NB4 (cell line): ENCODE results near the gene GFER.

Experiments
- DNase-seq: peaks from one replicate; pipeline ENCODE4 v3.0.0; 2010; ENCODE audit warnings: low read depth
- H3K4me3 ChIP-seq: one replicate; pipeline ENCODE4 v1.5.1; 2011; ENCODE audit warnings: mild to moderate bottlenecking, low read depth, low read length, moderate library complexity
- MYC ChIP-seq: IDR thresholded peaks from 2 replicates; pipeline ENCODE4 v1.6.1; 2011; ENCODE audit warnings: low read depth, low read length
- POLR2A ChIP-seq: IDR thresholded peaks from 2 replicates; pipeline ENCODE4 v1.6.1; 2011; ENCODE audit warnings: mild to moderate bottlenecking; ENCODE audit not compliant: insufficient read length; ENCODE audit errors: extremely low read depth
- TF ChIP-seq, protein P1 (sequence below): IDR thresholded peaks from one replicate; pipeline ENCODE4 v1.5.1; 2012; ENCODE audit warnings: low read depth, low read length
- TF ChIP-seq, protein P2 (sequence below): IDR thresholded peaks from 2 replicates; pipeline ENCODE4 v1.6.1; 2011; ENCODE audit warnings: low read depth, low read length

GFER gene

DNA sequence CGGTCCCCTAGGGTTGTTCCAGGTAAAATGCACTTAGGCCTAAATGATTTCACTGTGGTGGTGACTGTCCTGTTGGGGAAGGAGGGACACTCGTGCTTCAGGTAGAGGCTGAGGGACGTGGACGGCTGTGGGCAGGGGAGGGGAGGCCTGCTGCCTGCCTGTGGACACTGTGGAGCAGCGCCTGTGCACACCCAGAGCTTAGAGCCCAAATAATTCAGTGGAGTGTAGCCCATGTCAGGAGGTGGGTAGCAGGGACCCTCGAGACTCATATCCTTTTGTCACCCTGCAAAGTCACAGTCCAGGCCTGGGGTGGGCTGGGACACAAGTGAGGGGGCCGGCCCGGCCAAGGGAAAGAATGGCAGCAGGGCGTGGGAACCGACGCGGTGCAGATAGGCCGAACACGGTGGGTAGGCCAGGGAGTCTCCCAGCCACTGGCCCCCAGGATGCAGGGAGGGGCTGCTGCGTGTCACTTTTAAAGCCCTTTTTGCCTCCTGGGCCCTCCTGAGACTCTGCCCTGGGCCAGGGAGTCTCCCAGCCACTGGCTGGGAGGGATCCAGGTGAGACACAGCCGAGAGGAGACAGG lies 42.0 kb downstream of the GFER start:
- no peak for TF ChIP-seq POLR2A
- TF ChIP-seq, protein P1, sequence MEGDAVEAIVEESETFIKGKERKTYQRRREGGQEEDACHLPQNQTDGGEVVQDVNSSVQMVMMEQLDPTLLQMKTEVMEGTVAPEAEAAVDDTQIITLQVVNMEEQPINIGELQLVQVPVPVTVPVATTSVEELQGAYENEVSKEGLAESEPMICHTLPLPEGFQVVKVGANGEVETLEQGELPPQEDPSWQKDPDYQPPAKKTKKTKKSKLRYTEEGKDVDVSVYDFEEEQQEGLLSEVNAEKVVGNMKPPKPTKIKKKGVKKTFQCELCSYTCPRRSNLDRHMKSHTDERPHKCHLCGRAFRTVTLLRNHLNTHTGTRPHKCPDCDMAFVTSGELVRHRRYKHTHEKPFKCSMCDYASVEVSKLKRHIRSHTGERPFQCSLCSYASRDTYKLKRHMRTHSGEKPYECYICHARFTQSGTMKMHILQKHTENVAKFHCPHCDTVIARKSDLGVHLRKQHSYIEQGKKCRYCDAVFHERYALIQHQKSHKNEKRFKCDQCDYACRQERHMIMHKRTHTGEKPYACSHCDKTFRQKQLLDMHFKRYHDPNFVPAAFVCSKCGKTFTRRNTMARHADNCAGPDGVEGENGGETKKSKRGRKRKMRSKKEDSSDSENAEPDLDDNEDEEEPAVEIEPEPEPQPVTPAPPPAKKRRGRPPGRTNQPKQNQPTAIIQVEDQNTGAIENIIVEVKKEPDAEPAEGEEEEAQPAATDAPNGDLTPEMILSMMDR, result no peak
- TF ChIP-seq, protein P2, sequence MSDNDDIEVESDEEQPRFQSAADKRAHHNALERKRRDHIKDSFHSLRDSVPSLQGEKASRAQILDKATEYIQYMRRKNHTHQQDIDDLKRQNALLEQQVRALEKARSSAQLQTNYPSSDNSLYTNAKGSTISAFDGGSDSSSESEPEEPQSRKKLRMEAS, result no peak
- TF ChIP-seq MYC, result no peak
- no peak overlapping the region for H3K4me3 ChIP-seq
- DNase-seq, result no peak

DNA sequence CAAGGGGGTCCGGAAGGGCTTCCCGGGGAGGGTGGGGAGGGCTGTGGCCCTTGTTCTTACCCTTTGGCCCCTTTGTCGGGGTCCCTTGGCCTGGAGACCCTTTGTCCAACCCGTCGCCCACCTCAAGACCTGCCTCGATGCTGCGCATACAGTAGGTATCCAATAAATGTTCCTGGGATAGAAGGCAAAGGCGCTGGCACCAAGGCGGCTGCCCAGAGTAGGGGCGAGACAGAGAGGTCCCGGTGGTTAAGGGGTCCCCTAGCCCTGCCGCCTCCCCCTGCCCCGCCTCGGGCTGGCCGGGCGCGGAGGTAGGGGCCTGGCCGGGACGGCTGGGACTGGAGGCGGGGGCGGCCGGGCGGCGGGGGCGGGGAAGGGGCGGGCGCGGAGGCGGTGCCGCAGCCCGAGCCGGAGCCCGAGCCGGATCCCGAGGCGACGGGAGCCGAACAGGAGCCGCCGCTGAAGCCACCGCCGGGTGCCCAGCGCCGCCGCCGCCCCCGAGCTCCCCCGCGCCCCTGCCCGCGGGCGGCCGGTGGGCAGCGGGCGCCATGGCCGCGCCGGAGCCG lies 42.5 kb downstream of the GFER start, which contains the start of gene NHERF2:
Gene NHERF2 (plus strand): TSS at position 442 of the 563 bp plus-strand sequence. CDS start 104 bp downstream, at position 546.
- H3K4me3 ChIP-seq, result no peak within 1 kb of the TSS
- TF ChIP-seq MYC, result no peak
- TF ChIP-seq, protein P1, result no peak
- TF ChIP-seq, protein P2, result no peak
- TF ChIP-seq POLR2A, result no peak
- peak; percentile 46 for DNase-seq

DNA sequence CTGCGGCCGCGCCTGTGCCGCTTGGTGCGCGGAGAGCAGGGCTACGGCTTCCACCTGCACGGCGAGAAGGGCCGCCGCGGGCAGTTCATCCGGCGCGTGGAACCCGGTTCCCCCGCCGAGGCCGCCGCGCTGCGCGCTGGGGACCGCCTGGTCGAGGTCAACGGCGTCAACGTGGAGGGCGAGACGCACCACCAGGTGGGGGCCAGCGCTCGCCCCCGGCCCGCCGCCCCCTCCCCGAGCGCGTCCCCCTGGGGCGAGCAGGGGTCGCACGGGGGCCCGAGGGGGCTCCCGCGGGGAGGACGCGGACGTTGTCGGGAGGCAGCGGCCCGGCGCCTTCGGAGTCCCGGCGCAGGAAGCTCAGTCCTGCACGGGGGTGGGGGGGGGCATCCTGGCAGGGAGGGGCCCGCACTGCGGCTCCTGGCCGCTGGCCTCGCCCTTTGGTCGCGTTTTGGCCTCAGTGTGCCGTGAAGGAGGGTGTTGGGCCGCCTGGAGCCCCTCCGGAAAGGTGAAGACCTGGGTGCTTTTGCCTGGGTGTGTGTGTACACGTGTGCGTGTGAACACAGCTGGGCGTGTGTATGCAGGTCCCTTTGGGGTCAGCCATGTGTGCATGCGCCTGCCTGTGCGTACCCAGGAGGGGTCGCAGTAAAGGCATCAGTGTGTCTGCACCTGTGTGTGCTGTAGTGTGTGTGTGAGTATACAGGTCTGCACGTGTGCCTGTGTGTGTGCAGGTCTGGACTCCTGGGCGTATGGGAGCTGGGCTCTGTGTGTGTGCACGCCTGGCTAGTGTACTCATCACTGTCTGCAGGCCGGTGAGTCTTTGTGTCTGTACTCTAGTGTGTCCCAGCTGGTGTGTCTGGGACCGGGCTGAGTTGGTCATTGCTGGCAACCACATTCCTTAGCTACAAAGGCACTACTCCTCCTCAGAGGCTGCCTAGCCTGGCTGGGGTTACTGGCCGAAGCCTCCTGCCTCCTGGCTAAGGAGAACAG lies 43.3 kb downstream of the GFER start:
- no peak for DNase-seq
- TF ChIP-seq POLR2A, result no peak
- TF ChIP-seq, protein P1, result no peak
- no peak for TF ChIP-seq MYC
- TF ChIP-seq, protein P2, result no peak
- H3K4me3 ChIP-seq, result no peak overlapping the region

DNA sequence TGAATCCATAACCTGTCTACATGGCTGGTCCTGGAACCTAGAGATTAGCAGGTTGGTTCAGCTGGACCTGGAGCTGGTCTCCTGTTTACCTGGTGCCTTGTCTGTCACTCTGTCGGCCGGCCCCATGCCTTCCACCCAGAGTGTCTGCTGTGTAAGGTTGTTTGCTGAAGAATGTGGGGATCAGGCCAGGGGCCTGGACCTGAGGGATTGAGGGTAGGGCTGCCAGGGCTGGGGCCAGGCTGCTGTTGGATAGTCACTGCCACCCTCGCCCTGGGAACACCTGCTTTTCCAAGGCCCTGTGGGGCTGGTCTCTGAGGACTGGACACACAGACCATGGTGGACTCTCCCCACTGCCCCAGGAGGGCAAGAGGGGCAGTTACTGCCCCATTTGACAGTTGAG lies 44.2 kb downstream of the GFER start:
- TF ChIP-seq, protein P2, result no peak
- no peak for TF ChIP-seq MYC
- no peak for TF ChIP-seq POLR2A
- TF ChIP-seq, protein P1, result no peak
- no peak for DNase-seq
- H3K4me3 ChIP-seq, result no peak overlapping the region

DNA sequence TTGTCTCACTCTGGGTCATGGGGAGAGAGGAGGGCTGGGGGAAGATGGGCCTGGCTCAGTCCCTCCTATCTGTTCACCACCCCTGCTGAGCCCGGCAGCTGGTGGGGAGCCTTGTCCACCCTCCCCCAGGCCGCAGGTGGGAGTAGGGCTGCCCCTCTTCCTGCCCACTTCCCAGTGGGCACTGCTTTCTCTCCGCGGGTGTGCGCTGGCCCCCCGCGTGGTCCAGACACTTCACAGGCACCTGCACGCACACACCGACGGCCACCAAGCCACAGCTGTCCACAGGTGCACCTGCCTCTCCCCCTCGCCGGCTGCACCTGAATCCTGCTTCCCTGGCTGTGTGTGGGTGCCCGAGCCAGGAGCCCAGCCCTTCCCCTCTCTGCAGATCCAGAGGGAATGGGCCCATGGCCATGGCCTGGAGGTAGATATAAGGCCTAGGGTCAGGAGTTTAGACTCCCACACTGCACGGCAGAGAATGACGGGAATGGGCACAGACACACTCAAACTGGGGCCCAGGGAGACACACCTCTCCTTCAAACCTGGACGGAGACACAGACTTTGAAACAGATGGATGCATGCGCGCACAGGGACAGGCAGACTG lies 44.7 kb downstream of the GFER start:
- no peak for DNase-seq
- TF ChIP-seq MYC, result no peak
- TF ChIP-seq POLR2A, result no peak
- TF ChIP-seq, protein P1, result no peak
- TF ChIP-seq, protein P2, result no peak
- no peak overlapping the region for H3K4me3 ChIP-seq
